Heart right ventricle (tissue), 16 donors: ENCODE results near the gene MCM3. TPM values are rescaled to one million over a fixed set of nuclear protein-coding genes. Genes with fewer than 3 reads are reported as not detected.

ENCODE experiments used
- ATAC-seq, 8 donors: fragments of 200-7000 bp; cut with Tn5 transposase; one replicate each; pipeline ENCODE4 v1.9.1; 2020; ENCODE audit warnings: mild to moderate bottlenecking in 8 of 8, moderate library complexity in 8 of 8, moderate number of reproducible peaks in 1 of 8
- DNase-seq, 2 donors: peaks; one replicate each; pipeline ENCODE4 v3.0.0-alpha.2; 2020
- H3K27ac ChIP-seq, 10 donors: fragments of 200-600 bp; sonication (generic) in 2 of 10; one replicate each; pipeline versions ENCODE4 v1.5.0 to v1.8.0; 2020 to 2022; ENCODE audit warnings: mild to moderate bottlenecking in 3 of 10
- H3K27me3 ChIP-seq, 7 donors: fragments of 200-600 bp; one replicate each; pipeline ENCODE4 v1.8.0; 2021 to 2022; ENCODE audit warnings: mild to moderate bottlenecking in 2 of 7
- H3K36me3 ChIP-seq, 9 donors: fragments of 200-600 bp; sonication (generic) in 1 of 9; one replicate each; pipeline versions ENCODE4 v1.5.0 to v1.8.0; 2020 to 2022; ENCODE audit warnings: mild to moderate bottlenecking in 2 of 9
- H3K4me1 ChIP-seq, 9 donors: fragments of 200-600 bp; sonication (generic) in 1 of 9; one replicate each; pipeline versions ENCODE4 v1.5.0 to v1.8.0; 2020 to 2022; ENCODE audit warnings: mild to moderate bottlenecking in 4 of 9
- H3K4me3 ChIP-seq, 10 donors: fragments of 200-600 bp; sonication (generic) in 2 of 10; one replicate each; pipeline versions ENCODE4 v1.5.0 to v1.8.0; 2020 to 2022; ENCODE audit warnings: mild to moderate bottlenecking in 7 of 10, moderate library complexity in 2 of 10
- H3K9me3 ChIP-seq, 11 donors: fragments of 200-600 bp in 10 of 11; sonication (generic) in 2 of 11; one replicate each; pipeline versions ENCODE4 v1.5.0 to v1.8.0; 2013 to 2022; ENCODE audit warnings: mild to moderate bottlenecking in 2 of 11, control low read depth in 1 of 11, moderate library complexity in 1 of 11
- WGBS, 2 donors: extraction: QIAGEN DNeasy Blood & Tissue Kit; methylation state at CpG; one replicate each; pipeline ENCODE4 v1.1.7; 2013; ENCODE audit warnings: inconsistent platforms in 1 of 2; 5-methylcytosine and 5-hydroxymethylcytosine counted together
- intact Hi-C, 10 donors: fragments of 100-400 bp; cut with DNase I; formaldehyde crosslinking; loops; one replicate each; pipeline versions ENCODE4 v1.11.1 to v1.14.2; 2022
- polyA plus RNA-seq, 2 donors: library from polyadenylated mRNA; stranded (reverse); fragments of 200-250 nt; gene quantifications; one replicate each; pipeline ENCODE4 v1.2.3, GENCODE V29; 2013
- total RNA-seq, 10 donors: library from RNA; stranded (reverse); fragmentation: NEBNext Ultra II Directional in 3 of 10; extraction: Animal tissue kit (Norgen Biotek cat#: 25700) in 3 of 10; gene quantifications; one replicate each; pipeline versions ENCODE4 v1.2.1 to v1.2.4, GENCODE V29; 2021 to 2023
- TF ChIP-seq, protein P1 (sequence below), 9 donors: fragments of 200-600 bp; sonication (generic) in 2 of 9; IDR thresholded peaks; one replicate each; pipeline versions ENCODE4 v1.5.0 to v1.8.0; 2021 to 2022; ENCODE audit warnings: antibody characterized with exemption in 9 of 9, mild to moderate bottlenecking in 5 of 9, moderate library complexity in 1 of 9
- donor health status: Arrhythmogenic right ventricular cardiomyopathy.
- donor health status: ischemic (EF 13 %, LVEDD 7.1; RV severe dilation, severe dysfunction).
- donor health status: healthy with polysubstance abuse.
- donor health status: DM: no; HTN: yes; CAD: no.
- donor health status: DM: no; HTN: no; CAD: no.
- donor health status: ischemic (EF 25% LVEDD 6.9; RV normal size, moderate dysfunction).
- donor health status: ischemic (EF 25% LVEDD 5.7; RV mildly dilated, moderate dysfunction).
- donor health status: healthy.
- donor health status: DM: yes; HTN: yes; CAD: no.
- donor health status: Ischemic cardiomyopathy.
- donor health status: ischemic (EF 35%, LVEDD 5.7; RV mildly dilated, moderate dysfunction).
- donor health status: nonischemic (EF 11% LVEDD 7.7; RV severe dilation, severe dysfunction).
- donor health status: DM: yes; HTN: yes; CAD: no.
- donor health status: PGD.
- donor health status: ischemic (EF 29% LVEDD 5.4; RV normal size, mild dysfunction).
- donor health status: nonischemic (EF 23%, LVEDD 6.1; RV moderate dilation, normal function).

The MCM3 gene
- total and polyA plus RNA-seq, 12 donors = 9.7 to 29.7 (median 25.9) TPM

DNA sequence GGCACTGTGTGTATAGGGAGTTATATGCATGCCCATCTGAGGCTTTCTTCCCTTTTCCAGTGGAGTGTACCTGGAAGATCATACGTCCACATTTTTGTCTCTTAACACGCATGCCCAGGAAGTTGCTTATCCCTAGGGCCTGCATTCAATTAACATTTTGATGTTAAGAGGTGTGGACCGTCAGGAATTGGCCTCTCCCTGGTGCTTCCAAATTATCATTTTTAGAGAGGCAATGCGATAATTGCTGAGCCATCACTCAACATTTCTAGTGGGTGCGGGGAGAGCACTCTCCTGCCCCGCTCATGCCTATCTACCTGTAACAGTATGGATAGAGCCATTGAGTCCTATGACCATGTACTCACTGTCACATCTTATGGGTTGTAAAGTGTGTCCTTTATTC is 39.6 kb upstream of the MCM3 start:
- DNase-seq (no peak), ATAC-seq (no peak)
- H3K36me3 ChIP-seq = no peaks in the 10 kb centered on the region
- peaks cover 0 to 4% (median 0%) of the 10 kb centered on the region in 7 donors for H3K27me3 ChIP-seq
- H3K4me3 ChIP-seq = no peak overlapping the region
- TF ChIP-seq, protein P1, sequence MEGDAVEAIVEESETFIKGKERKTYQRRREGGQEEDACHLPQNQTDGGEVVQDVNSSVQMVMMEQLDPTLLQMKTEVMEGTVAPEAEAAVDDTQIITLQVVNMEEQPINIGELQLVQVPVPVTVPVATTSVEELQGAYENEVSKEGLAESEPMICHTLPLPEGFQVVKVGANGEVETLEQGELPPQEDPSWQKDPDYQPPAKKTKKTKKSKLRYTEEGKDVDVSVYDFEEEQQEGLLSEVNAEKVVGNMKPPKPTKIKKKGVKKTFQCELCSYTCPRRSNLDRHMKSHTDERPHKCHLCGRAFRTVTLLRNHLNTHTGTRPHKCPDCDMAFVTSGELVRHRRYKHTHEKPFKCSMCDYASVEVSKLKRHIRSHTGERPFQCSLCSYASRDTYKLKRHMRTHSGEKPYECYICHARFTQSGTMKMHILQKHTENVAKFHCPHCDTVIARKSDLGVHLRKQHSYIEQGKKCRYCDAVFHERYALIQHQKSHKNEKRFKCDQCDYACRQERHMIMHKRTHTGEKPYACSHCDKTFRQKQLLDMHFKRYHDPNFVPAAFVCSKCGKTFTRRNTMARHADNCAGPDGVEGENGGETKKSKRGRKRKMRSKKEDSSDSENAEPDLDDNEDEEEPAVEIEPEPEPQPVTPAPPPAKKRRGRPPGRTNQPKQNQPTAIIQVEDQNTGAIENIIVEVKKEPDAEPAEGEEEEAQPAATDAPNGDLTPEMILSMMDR (IDR thresholded peaks at IDR 0.05) = no peak
- H3K27ac ChIP-seq = no peak overlapping the region
- no peaks in the 10 kb centered on the region for H3K4me1 ChIP-seq
- no peaks in the 10 kb centered on the region for H3K9me3 ChIP-seq
- intact Hi-C loops = no loop called here
- WGBS, 2 donors = 82 to 86% methylated on average over 6 of the region's 6 CpGs

DNA sequence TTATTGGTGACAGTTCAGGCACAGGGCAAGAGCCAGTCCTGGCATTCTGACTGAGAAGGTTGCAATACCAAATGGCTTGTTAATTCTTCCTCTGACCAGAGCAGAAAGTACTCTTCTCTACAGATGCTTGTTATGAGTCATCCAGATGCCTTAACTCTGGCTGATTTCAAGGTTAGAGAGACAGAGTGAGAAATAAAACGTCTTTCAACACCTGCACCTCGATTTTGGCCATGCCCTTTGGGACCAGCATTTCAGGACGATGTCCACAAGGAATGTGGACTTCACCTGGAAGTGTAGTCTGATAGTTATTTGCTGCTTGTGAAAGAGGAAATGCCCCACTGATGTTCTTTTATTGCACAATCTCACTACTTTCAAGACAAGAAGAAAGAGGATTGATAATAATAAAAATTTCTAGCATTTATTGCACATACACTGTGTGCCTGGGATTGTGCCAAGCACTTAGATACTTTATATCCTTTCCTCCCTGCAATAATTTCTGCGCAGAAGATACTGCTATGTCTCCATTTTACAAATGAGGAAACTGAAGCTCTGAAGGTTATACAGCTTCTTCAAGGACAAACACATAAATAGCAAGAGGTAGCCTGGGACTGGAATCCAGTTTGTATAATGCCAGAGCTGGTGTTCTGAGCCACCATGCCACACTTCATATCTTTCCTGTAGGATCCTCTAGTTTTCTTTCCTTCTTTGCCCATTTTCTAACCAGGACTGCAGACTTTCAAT is 33.5 kb upstream of the MCM3 start:
- TF ChIP-seq, protein P1 (IDR thresholded peaks at IDR 0.05) = no peak
- intact Hi-C loops = no loop called here
- DNase-seq (no peak), ATAC-seq (no peak)
- H3K27me3 ChIP-seq = peaks cover 0 to 4% (median 0%) of the 10 kb centered on the region in 7 donors
- WGBS, 2 donors = 41 to 42% methylated on average over 4 of the region's 4 CpGs
- no peaks in the 10 kb centered on the region for H3K9me3 ChIP-seq
- H3K4me1 ChIP-seq = peaks cover 0 to 17% (median 0%) of the 10 kb centered on the region in 9 donors
- no peak overlapping the region for H3K27ac ChIP-seq
- no peaks in the 10 kb centered on the region for H3K36me3 ChIP-seq
- no peak overlapping the region for H3K4me3 ChIP-seq

DNA sequence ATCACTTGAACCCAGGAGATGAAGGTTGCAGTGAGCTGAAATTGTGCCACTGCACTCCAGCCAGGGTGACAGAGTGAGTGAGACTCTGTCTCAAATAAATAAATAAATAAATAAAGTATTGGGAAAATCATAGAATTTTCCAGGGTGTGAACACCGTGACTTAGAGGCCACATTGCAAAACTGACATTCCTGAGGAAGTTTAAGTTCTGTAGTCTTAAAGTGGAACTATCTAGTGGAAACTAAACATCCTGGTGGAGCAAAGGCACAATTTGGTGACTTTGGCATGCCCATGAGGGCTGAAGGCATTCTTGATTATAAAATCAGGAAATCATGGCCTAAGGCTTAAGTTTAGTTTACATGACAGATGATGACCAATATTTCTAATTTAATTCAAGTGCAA is 32.7 kb upstream of the MCM3 start:
- H3K9me3 ChIP-seq = no peaks in the 10 kb centered on the region
- peaks cover 0 to 17% (median 0%) of the 10 kb centered on the region in 9 donors for H3K4me1 ChIP-seq
- DNase-seq (no peak), ATAC-seq (no peak)
- no peak overlapping the region for H3K27ac ChIP-seq
- TF ChIP-seq, protein P1 (IDR thresholded peaks at IDR 0.05) = no peak
- intact Hi-C loops = no loop called here
- H3K4me3 ChIP-seq = no peak overlapping the region
- H3K36me3 ChIP-seq = no peaks in the 10 kb centered on the region
- H3K27me3 ChIP-seq = peaks cover 0 to 4% (median 0%) of the 10 kb centered on the region in 7 donors
- 69 to 95% methylated on average over 1 of the region's 1 CpG for WGBS, 2 donors

DNA sequence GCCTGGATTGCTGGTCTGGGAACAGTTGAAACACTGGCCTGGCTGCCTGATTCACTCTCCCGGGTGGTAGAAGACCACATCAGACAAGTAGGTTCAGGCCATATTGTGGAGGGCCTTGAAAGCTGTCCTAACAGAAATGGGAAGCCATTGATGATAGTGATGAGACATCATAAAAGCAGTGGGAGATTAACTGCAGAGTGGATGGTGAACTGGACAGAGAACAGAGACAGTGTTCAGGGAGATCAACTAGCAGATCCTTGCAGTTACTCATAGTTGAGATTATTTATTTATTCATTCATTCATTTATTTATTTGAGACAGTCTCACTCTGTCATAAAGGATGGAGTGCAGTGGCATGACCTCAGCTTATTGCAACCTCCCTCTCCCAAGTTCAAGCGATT is 30.2 kb upstream of the MCM3 start:
- intact Hi-C loops = no loop called here
- Histone ChIP-seq H3K4me1 (peaks cover 0 to 24% (median 0%) of the 10 kb centered on the region in 9 donors), H3K27me3 (no peaks in the 10 kb centered on the region), H3K36me3 (no peaks in the 10 kb centered on the region), H3K4me3 (no peak overlapping the region), H3K27ac (no peak overlapping the region), H3K9me3 (no peaks in the 10 kb centered on the region)
- TF ChIP-seq, protein P1 (IDR thresholded peaks at IDR 0.05) = no peak
- no peak for DNase-seq
- no peak for ATAC-seq
- 89 to 93% methylated on average over 2 of the region's 2 CpGs for whole genome bisulfite sequencing, 2 donors
